GM19468 (cell line): Measurements from ENCODE around the gene CLOCK.

ENCODE experiments used
- ATAC-seq: cut with Tn5 transposase; IDR thresholded peaks from one replicate; pipeline ENCODE4 v1.9.1; 2021; ENCODE audit warnings: mild to moderate bottlenecking, moderate library complexity, moderate number of reproducible peaks; ENCODE audit not compliant: unreplicated experiment; ENCODE audit errors: extremely low read depth

The CLOCK gene

DNA sequence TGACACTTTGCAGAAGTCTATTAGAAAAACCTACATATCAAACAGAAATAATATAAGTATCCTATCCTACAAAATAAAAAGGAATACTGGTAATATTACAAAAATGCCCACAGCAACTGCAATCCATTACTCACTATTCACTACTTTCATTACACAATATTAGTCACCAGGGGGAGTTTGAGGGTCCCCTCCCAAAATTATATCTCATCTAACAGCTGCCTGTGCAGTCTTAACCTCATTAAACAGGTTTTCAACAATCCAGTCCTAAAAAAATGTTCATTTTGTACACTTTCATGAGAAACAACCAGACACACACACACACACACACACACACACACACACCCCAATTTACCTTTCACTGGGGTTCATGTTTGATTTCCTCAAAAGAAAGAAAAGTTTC, 2.9 kb downstream of the CLOCK start:
- ATAC-seq, result no peak

DNA sequence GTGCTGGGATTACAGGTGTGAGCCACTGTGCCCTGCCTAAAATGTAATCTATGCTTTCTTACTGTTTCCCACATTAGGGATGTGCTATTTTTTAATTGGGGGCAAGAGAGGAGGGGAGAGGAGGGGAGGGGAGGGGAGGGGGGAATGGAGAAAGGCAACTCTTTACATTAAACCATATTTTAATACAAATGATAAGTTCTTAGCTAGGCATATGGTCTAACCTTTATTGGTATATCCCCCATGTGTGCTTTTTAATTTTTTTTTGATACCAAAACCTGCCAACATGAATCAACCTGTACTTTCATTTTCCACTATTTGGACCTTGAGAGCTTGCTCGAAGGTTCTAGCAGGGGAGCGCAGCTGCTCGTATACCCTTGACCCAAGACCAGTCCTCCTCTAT, 6.4 kb downstream of the CLOCK start:
- no peak for ATAC-seq

DNA sequence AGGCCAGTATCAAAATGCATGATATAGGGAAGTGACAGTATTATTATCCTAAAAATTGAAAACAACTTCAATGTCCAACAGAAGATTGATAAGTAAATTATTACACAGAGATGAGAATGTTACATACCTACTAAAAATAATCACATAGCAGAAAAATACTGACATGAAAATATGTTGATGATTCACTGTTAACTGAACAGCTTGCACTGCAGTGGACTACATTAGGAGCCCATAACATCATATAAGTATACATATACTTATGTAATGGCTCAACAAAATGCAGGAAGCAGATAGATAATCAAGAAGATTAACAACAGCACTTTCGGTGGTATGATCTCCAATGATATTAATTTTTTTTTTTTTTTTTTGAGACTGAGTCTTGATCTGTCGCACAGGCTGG, 7.1 kb downstream of the CLOCK start:
- ATAC-seq, result no peak

DNA sequence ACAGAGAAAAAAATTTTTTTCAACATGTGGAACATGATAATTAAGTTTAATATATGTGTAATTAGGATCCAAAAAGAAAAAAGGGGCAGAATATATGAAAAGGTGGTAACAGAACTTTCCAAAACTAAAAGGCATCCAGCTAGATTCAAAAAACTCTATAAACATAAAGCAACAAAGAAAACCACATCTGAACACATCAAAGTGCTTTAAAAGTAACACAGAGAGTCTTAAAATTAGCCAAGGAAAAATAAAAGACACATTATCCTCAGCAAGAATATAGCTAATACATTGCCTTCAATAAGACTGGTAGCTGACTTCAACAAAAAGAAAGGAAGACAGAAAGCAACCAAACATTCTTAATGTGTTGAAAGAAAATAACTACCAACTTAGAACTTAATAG, 8.2 kb downstream of the CLOCK start:
- no peak for ATAC-seq

DNA sequence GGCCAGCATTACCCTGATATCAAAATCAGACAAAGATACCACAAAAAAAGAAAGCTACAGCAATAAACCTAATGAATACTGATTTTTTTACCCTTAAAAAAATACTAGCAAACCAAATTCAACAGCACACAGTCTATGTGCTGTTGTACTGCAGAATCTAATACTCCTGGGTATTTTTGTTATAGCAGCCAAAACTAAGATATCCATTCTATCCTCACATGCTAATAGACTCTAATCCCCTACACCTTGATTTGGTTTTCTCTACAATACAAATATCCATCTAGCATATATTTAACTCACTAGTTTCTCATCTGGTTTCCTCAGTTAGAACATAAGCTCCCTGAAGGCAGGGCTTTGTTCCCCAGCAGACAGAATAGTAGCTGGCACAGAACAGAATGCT, 12.4 kb downstream of the CLOCK start:
- ATAC-seq, result no peak

DNA sequence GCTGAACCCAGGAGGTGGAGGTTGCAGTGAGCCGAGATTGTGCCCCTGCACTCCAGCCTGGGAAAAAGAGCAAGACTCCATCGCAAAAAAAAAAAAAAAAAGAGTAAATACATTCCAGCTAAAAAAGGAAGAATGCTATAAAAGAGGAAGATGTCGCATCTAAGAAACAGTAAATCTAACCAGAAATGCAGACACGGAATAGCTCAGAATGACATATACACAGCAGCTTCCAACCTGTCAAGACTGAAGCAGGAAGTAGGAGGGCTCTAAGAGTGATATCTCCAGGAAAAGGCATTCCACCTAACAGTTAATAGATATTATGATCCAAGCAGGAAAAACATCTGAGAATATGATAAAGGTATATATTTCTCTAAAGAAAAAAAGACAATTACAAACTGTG, 16.0 kb downstream of the CLOCK start:
- ATAC-seq, result no peak

DNA sequence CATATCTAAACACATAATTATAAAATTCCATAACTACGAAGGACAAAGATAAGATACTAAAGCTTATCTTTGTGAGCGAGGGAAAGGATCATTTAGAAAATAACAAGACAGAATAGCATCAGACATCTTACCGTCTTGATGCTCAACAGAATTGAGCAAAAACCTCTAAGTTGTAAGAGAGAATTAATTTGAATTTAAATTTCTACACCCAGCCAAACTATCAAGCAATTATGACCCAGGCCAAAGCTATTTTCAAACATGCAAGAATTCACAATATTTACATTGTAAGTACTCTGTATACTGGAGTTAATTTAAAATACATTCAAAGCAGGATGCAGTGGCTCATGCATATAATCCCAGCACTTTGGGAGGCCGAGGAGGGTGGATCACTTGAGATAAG, 16.5 kb downstream of the CLOCK start:
- no peak for ATAC-seq

DNA sequence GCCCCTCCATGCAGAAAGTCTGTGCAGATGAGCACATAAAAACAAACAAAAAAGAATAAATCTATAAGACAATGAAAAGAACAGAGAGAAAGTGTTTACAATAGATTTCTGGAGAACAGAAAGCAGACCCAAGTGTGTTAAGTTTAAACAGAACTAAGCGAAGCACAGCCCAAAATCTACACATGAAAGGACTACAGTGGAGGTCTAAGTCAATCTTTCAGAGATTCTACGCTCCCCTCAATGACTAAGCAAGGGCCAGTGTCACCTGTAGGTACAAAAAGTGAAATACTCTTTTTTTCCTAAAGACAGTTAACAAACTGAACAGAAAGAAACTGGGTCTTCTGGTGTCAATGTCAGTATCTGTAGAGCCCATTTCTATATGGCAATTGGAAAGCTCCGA, 18.2 kb downstream of the CLOCK start:
- no peak for ATAC-seq

DNA sequence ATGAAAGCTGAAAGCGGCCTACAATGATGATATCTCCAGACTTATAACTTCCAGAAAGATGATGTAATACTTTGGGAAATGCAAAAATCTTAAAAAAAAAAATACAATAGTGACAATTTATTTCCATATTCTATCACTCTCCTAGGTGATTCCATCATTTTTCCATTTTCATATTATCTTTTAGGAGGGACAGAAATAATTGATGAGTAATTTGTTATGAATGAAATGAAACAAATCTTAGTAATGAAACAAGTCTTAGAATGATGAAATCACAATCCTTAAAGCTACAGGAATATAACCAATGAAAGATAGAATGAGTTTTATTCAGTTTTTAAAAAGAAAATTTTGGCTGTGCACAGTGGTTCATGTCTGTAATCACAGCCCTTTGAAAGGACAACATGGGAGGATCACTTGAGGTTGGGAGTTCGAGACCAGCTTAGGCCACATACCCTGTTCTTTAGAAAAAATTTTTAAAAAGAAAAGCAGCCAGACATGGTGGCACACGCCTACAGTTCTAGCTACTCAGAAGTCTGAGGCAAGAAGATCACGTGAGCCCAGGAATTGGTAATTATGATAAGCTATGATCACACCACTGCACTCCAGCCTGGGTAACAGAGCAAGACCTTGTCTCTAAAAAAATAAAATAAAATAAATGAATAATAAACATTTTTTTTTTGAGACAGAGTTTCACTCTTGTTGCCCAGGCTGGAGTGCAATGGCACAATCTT, 21.7 kb downstream of the CLOCK start:
- ATAC-seq, result no peak

DNA sequence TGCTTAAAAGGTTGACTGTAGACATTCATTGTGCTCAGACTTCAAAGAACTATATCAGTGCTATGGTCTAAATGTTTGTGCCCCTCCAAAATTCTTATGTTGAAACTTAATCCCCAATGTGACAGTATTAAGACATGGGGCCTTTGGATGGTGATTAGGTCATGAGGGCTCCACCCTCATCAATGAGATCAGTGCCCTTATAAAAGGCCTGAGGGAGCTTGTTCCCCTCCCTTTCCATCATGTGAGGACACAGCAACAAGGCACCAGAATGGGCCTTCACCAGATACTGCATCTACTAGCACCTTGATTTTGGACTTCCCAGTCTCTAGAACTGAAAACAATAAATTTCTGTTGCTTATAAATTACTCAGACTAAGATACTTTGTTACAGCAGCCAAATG, 28.3 kb downstream of the CLOCK start:
- no peak for ATAC-seq

DNA sequence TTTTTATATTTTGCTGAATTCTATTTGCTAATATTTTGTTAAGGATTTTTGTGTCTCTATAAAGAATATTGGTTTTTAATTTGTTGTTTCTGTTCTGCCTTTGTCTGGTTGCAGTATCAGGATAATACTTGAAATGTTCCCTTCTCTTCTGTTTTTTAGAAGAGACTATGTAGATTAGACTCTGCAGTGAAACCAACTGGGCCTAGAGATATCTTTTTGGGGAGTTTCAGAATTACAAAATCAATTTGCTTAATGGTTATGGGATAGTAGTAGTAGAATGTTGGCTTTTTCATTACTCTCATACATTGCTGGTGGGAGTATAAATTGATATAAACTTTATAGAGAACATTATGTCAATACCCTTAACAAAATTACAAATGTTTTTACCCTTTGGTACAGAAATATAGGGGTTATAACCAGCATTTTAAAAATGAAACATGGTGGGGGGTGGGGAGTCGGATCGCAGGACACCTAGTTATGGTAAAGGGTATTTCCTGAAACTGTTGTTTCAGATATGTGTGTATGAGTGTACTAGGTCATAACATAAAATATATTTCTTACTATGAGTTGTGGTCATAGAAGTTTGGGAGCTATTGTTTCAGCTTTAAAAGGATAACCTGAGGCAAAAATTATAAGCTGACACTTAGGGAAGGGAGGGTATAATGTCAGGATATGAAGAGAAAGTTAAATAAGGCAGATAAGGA, 29.0 kb downstream of the CLOCK start:
- ATAC-seq, result peak; percentile 33

DNA sequence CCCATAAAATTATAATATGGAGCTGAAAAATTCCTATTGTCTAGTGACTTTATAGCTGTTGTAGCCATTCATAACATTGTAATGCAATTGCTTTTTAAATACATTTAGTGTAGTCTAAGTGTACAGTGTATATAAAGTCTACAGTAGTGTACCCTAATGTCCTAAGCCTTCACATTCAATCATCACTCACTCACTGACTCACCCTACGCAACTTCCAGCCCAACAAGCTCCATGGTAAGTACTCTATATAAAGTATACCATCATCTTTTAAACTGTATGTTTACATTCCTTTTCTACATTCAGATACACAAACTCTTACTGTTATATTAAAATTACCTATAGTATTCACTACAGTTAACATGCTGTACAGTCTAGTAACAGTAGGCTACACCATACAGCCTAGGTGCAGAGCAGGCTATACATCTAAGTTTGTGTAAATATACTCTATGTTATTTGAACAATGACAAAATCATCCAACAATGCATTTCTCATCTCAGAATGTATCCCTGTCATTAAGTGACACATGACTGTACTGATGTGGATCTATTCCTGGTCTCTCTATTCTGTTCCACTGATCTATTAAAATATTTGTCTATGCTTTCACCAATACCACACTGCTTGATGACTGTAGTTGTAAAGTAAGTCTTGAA, 33.7 kb downstream of the CLOCK start:
- no peak for ATAC-seq

DNA sequence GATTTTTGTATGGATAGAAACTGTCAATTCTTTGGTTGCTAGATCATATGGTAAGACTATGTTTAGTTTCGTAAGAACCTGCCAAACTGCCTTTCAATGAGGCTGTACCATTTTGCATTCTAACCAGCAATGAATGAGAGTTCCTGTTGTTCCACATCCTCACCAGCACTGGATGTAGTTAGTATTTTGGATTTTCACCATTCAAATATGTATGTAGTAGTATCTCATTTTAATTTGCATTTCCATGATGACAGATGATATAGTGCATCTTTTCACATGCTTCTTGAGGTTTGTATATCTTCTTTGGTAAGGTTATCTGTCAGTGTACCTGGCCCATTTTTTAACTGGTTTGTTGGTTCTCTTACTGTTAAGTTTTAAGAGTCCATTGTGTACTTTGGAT, 34.6 kb downstream of the CLOCK start:
- no peak for ATAC-seq

DNA sequence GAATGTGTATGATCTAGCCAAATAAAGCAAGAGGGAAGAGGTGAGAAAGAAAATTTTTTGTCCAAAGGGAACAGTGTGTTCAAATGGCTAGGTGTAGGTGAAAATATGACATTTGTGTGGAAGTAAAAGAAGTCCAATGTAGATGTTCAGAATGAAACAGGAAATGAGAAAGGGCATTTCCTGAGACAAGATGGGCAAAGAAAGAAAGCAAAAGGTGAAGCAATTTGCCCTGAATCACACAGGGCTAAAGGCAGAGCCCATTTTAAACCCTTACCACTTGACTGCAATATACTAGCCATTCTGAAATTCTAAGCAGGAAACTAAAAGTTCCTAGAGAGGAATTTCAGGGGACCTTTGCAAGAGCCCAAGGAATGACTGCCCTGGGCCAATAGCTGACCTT, 36.0 kb downstream of the CLOCK start:
- no peak for ATAC-seq

DNA sequence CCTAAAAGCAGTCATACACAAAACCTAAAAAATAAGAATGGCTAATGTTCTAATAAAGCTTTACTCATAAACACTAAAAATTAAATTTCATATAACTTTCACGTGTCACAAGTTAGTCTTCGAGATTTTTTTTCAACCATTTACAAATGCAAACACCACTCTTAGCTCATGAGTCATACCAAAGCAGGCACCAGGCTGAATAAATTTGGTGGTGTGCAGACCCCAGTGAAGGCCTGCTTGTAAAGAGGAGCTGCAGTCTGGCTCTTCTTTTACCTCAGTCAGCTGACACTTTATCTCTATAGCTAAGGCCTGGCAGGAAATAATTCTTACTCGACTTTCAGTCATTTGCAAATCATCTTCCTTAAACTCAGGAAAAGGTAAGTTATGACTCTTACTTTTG, 37.4 kb downstream of the CLOCK start:
- no peak for ATAC-seq

DNA sequence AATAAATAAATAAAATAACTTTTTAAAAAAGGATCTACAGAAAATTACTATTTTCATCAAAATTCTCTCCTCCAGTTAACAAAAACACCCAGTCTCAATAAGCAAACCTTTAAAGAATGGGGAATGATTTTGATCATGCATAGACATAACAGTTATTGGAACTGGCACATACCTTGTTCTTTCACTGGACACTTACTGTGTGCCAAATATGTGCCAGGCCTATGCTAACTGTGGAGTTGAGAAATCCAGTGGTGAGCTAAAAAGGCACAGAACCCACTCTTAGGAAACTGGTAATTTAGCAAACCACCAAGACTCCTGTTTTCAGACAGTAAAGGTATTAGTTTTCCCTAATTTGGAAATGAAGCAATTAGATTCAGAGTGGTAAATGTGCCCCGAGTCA, 39.1 kb downstream of the CLOCK start:
- no peak for ATAC-seq

DNA sequence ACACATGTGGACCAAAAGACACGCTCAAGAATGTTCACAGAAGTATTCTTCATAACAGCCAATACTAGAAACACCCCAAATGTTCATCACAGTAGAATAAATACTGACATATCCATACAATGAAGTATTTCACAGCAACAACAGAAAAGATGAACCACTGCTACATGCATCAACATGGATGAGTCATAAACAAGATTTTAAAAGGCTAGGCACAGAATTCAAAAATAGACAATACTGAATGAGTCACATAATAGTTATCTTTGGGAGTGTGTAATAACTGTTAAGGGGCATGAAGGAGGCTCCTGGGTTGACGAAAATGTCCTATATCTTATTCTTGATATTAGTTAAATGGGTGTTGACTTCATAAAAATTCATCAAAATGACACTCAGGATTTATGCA, 43.5 kb downstream of the CLOCK start:
- no peak for ATAC-seq

DNA sequence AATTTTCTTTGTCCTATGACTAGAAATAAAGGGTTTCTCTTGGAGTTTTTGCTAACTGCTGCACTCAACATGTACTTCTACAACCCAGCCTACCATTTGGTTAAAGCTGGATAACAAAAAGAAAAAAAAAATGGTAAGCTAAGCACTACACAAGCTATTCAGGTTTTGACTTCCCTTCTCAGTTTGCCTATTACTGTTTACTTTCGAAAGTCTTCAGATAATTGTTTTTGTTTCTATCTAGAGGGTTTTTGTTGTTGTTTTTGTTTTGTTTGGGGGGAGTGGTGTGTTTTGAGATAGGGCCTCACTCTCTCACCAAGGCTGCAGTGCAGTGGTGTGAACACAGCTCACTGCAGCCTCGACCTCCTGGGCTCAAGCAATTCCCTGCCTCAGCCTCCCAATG, 46.6 kb downstream of the CLOCK start:
- ATAC-seq, result no peak

DNA sequence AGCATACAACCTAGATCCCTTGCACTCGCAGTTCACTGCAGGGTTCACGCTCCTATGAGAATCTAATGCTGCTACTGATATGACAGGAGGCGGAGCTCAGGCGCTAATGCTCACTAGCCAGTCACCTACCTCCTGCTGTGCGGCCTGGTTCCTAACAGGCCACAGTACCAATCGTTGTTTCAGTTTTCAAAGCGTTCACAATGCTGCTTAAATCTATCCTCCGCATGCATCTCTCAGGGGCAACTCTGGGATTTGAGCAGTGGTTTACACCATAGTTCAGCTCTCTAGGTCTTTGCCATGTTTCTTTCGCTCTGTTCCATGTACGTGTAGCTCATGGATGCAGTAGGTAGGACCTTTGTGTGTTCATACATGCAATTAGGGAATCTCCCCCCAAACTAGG, 47.2 kb downstream of the CLOCK start:
- no peak for ATAC-seq

DNA sequence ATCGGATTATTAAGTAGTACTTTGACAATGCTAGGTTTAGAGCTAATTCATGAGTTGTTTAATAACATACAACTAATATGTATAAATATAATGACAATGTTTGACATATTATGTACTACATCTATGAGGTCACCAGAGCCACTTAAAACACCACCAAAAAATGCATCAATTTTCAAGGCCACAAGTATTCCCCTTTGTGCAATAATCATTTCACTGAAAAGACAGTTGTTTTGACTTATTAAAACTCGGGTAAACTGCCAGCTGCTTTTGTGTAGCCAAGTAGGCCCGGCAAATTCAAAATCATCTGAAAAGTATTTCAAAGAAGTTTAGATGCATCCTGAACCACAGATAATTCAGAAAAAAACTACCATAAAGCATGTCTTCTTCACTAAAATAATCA, 48.7 kb downstream of the CLOCK start:
- no peak for ATAC-seq

DNA sequence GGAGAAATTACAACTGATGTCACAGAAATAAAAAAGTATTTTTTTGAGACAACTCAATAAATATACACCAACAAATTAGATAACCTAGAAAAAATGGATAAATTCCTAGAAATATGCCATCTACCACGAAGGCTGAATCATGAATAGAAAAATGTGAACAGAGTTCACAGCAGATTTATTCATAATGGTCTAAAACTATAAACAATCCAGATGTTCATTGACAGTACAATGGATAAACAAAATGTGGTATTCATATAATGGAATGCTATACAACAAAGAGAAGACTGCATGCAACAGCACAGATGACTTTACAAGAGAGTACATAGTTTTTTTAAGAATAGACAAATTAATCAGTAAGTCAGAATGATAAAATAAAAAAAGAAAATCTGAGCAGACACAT, 55.2 kb downstream of the CLOCK start:
- ATAC-seq, result no peak

DNA sequence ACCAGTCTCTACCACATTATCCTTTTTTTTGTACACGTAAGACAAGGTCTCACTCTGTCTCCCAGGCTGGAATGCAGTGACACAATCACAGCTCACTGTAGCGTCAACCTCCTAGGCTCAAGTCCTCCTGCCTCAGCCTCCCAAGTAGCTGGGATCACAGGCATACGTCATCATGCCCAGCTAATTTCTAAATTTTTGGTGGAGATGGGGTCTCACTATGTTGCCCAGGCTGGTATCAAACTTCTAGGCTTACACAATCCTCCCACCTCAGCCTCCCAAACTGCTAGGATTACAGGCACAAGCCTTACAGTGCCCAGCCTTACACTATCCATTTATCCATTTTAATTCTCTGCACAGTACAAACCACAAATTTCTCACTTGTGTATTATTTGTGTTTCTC, 58.0 kb downstream of the CLOCK start:
- ATAC-seq, result no peak
